PFSK-1 (cell line): Measurements from ENCODE around the gene TLE3.

Experiments used
- FOXP2 ChIP-seq: optimal IDR thresholded peaks from 2 replicates; pipeline ENCODE3; 2011; ENCODE audit warnings: borderline replicate concordance, control low read depth, inconsistent platforms; ENCODE audit not compliant: insufficient read depth; ENCODE audit errors: extremely low read length, extremely low read depth
- POLR2AphosphoS5 ChIP-seq: IDR thresholded peaks from 2 replicates; pipeline ENCODE4 v1.6.1; 2012; ENCODE audit warnings: low read depth, mild to moderate bottlenecking, control low read depth, low read length, moderate library complexity
- SIN3A ChIP-seq: IDR thresholded peaks from 2 replicates; pipeline ENCODE4 v1.6.1; 2012; ENCODE audit warnings: mild to moderate bottlenecking, low read length, moderate library complexity, borderline replicate concordance; ENCODE audit not compliant: insufficient read depth
- TAF1 ChIP-seq: IDR thresholded peaks from 2 replicates; pipeline ENCODE4 v1.6.1; 2012; ENCODE audit warnings: low read length, control low read depth, borderline replicate concordance; ENCODE audit not compliant: insufficient read depth
- TF ChIP-seq, protein P1 (sequence below), 2 experiments: IDR thresholded peaks; 2 replicates each; pipeline versions ENCODE4 v1.6.1 to v1.8.0; 2011 to 2012; ENCODE audit warnings: low read depth in 2 of 2, low read length in 2 of 2, control low read depth in 1 of 2, inconsistent platforms in 1 of 2, mild to moderate bottlenecking in 1 of 2, moderate library complexity in 1 of 2; ENCODE audit not compliant: insufficient read depth in 1 of 2

TLE3 gene

DNA sequence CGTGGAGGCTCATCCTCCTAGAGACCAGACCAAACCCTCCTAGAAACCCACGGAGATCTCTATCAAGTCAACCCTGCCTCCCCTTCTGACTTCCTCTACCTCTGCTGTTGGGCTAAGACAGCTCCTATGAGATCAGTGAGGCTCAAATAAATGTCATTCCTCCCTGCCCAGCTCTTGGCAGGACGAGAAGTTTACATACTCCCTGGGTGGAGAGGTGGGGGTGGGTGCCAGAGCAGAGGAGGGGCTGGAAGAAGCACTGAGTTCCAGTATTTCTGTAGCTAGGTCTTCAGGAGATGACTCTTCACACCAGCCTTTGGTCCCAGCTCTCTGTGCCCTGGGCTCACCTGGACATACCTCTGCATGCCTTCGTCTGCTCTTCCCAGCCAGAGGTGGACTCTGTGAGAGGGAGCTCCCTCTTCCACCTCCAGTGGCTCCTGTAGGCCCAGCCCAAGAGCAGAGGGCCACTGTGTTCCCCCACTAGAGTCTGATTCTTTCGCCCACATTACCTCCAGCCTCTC is 42.4 kb upstream of the TLE3 start:
- TF ChIP-seq FOXP2, result no peak
- TF ChIP-seq TAF1, result no peak
- no peak for TF ChIP-seq POLR2AphosphoS5
- no peak for TF ChIP-seq SIN3A
- TF ChIP-seq, protein P1, sequence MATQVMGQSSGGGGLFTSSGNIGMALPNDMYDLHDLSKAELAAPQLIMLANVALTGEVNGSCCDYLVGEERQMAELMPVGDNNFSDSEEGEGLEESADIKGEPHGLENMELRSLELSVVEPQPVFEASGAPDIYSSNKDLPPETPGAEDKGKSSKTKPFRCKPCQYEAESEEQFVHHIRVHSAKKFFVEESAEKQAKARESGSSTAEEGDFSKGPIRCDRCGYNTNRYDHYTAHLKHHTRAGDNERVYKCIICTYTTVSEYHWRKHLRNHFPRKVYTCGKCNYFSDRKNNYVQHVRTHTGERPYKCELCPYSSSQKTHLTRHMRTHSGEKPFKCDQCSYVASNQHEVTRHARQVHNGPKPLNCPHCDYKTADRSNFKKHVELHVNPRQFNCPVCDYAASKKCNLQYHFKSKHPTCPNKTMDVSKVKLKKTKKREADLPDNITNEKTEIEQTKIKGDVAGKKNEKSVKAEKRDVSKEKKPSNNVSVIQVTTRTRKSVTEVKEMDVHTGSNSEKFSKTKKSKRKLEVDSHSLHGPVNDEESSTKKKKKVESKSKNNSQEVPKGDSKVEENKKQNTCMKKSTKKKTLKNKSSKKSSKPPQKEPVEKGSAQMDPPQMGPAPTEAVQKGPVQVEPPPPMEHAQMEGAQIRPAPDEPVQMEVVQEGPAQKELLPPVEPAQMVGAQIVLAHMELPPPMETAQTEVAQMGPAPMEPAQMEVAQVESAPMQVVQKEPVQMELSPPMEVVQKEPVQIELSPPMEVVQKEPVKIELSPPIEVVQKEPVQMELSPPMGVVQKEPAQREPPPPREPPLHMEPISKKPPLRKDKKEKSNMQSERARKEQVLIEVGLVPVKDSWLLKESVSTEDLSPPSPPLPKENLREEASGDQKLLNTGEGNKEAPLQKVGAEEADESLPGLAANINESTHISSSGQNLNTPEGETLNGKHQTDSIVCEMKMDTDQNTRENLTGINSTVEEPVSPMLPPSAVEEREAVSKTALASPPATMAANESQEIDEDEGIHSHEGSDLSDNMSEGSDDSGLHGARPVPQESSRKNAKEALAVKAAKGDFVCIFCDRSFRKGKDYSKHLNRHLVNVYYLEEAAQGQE (IDR thresholded peaks at IDR 0.05; ENCODE audit: insufficient read depth in 1 of 2, low read depth in 2 of 2, low read length in 2 of 2), result no peak

DNA sequence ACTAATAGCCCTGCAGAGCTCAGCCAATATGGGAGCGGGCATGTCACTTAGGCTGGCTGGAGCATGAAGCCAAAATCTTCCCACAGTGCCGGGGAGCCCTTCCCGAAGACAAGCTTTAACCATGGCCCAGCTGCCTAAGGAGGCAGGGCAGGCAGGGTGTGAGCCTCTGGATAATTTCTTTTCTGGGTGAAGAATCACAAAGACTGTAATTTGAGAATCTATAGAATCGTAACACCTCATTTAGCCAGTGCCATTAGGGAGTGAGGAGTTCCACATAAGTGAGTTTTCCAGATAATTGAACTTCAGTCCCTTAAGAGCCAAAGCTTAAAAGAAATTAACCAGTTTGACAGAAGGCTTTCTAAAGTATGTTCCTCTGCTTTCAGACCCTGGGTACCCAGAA is 40.2 kb upstream of the TLE3 start:
- TF ChIP-seq POLR2AphosphoS5 (no peak), TAF1 (no peak), SIN3A (no peak), FOXP2 (no peak)
- TF ChIP-seq, protein P1 (IDR thresholded peaks at IDR 0.05; ENCODE audit: insufficient read depth in 1 of 2, low read depth in 2 of 2, low read length in 2 of 2), result no peak

GRCh38 chr15:70133781-70134421 is 36.2 kb upstream of the TLE3 start:
- TF ChIP-seq FOXP2 (no peak), TAF1 (no peak), SIN3A (no peak), POLR2AphosphoS5 (no peak)
- TF ChIP-seq, protein P1 (IDR thresholded peaks at IDR 0.05; ENCODE audit: insufficient read depth in 1 of 2, low read depth in 2 of 2, low read length in 2 of 2), result no peak

DNA sequence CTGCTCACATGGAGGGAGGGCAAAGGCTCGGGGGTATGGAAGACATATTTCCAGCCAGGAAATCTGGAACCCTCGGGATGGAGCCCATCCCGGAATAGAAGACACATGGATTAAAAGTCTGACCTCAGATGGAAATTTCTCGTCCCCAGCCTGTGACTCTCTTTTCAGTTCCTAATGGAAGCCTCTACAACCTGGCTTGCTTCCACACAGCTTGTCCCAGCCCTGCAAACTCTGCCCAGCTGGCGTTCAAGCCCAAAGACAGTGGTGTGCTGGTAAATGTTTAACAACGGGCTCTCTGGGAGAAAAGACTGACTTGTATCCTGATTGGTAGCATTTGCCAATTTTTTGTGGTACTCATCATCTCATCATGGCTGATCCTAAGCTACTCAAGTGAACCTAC is 35.6 kb upstream of the TLE3 start:
- TF ChIP-seq SIN3A (no peak), TAF1 (no peak), POLR2AphosphoS5 (no peak), FOXP2 (no peak)
- TF ChIP-seq, protein P1 (IDR thresholded peaks at IDR 0.05; ENCODE audit: insufficient read depth in 1 of 2, low read depth in 2 of 2, low read length in 2 of 2), result no peak

- TF ChIP-seq SIN3A (no peak), TAF1 (no peak)
Observed at GRCh38 chr15:70132571-70132970, 34.9 kb upstream of the TLE3 start.
